Measurements from ENCODE around the gene AURKB.

AURKB gene

DNA sequence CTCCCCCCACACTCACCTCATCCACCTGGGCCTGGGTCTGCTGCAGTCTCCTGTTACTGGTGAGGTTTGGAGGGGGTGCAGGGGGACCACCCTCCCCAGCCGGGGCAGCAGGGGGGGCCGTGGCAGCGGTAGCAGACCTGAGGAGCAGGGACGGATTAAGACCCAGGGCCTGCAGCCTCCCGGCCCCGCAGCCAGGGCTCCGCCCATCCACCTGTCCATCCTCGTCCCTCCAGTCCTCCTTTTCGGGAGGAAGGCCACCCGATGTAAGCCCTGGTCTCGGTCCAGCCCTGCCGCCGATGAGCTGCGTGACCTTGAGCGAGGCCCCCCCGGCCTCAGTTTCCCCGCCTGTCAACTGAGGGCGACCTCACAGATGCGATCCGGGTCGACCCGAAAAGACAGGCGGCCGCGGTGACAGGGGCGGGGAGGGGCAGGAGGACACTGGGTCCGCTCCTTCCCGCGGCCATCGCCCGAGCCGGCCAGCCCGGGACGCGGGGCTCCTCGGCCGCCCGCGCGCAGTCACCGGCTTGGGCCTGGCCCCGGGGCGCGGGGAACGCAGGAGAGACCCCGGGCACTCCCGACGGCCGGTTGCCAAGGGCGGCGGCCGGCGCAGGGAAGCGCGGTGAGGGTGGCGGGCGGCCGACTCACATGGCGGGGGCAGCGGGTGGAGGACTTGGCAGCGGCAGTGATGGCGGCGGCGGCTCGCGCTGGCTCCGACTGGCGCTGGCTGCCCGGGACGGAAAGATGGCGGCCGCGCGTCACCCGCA is 48.0 kb downstream of the AURKB start, which contains the start of gene VAMP2:
TSS of gene VAMP2 (minus strand) at position 716 of the 764 bp plus-strand sequence. CDS start at position 647, 69 bp downstream.
- Mint-ChIP-seq H3K27ac (peak within 1 kb of the TSS; percentile 95), H3K27me3 (no peaks in the 10 kb centered on the region), H3K4me3 (peak within 1 kb of the TSS; percentile 90), H3K4me1 (ENCODE audit: low read depth) (peaks cover 61% of the 10 kb centered on the region), H3K9me3 (ENCODE audit: low read depth) (no peaks in the 10 kb centered on the region), H3K36me3 (peaks cover 2% of the 10 kb centered on the region)

GRCh38 chr17:8161289-8162232 is 48.8 kb downstream of the AURKB start:
- Mint-ChIP-seq H3K4me3 (peak overlapping the region; percentile 90), H3K9me3 (ENCODE audit: low read depth) (no peaks in the 10 kb centered on the region), H3K36me3 (peaks cover 2% of the 10 kb centered on the region), H3K4me1 (ENCODE audit: low read depth) (peaks cover 59% of the 10 kb centered on the region), H3K27me3 (no peaks in the 10 kb centered on the region), H3K27ac (peak overlapping the region; percentile 94)

- H3K27ac Mint-ChIP-seq: peak overlapping the region; percentile 94
- peaks cover 2% of the 10 kb centered on the region for H3K36me3 Mint-ChIP-seq
- H3K9me3 Mint-ChIP-seq (ENCODE audit: low read depth): no peaks in the 10 kb centered on the region
- H3K4me3 Mint-ChIP-seq: peak overlapping the region; percentile 90
- no peaks in the 10 kb centered on the region for H3K27me3 Mint-ChIP-seq
- peaks cover 58% of the 10 kb centered on the region for H3K4me1 Mint-ChIP-seq (ENCODE audit: low read depth)
These were observed 49.6 kb downstream of the AURKB start for GRCh38 chr17:8160741-8161221.

DNA sequence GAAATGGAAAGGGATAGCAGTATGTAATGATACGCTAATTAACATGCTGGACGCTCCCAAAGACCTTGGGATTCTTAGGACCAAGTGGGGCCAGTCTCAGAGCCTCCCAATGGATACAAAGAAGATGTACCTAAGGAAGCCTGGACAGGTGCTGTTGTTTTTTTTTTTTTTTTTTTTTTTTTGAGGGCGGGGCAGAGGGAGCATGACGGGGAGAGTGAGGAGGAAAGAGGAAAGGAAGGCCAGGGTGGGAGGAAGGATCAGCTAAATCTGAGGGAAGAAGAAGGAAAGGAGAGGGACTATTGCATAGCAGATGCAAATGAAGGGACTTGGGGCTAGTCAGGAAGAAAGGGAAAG is 50.2 kb downstream of the AURKB start:
- Mint-ChIP-seq H3K36me3 (peaks cover 2% of the 10 kb centered on the region), H3K4me3 (peak overlapping the region; percentile 90), H3K4me1 (ENCODE audit: low read depth) (peaks cover 54% of the 10 kb centered on the region), H3K27ac (peak overlapping the region; percentile 94), H3K27me3 (no peaks in the 10 kb centered on the region), H3K9me3 (ENCODE audit: low read depth) (no peaks in the 10 kb centered on the region)

- peaks cover 2% of the 10 kb centered on the region for H3K36me3 Mint-ChIP-seq
- peaks cover 49% of the 10 kb centered on the region for H3K4me1 Mint-ChIP-seq (ENCODE audit: low read depth)
- peak overlapping the region; percentile 60 for H3K4me3 Mint-ChIP-seq
- H3K27me3 Mint-ChIP-seq: no peaks in the 10 kb centered on the region
- no peaks in the 10 kb centered on the region for H3K9me3 Mint-ChIP-seq (ENCODE audit: low read depth)
- H3K27ac Mint-ChIP-seq: peak overlapping the region; percentile 80
These were observed 50.7 kb downstream of the AURKB start for GRCh38 chr17:8159459-8160223.

DNA sequence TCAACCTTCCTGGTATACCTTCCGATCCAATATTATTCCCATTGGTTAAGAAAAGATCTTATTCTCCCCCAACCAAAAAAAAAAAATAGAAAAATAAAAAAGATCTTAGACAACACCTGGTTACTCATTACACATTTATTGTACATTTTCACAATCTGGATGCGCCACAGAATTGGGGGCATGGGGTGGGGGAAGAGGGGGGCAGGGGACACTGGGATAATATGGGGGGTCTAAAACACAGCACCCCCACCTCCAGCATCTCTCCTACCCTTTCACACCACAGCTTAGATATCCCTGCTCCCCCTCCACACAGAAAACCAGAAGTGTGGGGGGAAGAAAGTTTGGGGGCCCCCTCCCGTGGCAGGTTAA is 51.4 kb downstream of the AURKB start:
- Mint-ChIP-seq H3K4me3 (peak overlapping the region; percentile 64), H3K9me3 (ENCODE audit: low read depth) (no peaks in the 10 kb centered on the region), H3K27ac (peak overlapping the region; percentile 80), H3K36me3 (peaks cover 2% of the 10 kb centered on the region), H3K27me3 (no peaks in the 10 kb centered on the region), H3K4me1 (ENCODE audit: low read depth) (peaks cover 44% of the 10 kb centered on the region)

DNA sequence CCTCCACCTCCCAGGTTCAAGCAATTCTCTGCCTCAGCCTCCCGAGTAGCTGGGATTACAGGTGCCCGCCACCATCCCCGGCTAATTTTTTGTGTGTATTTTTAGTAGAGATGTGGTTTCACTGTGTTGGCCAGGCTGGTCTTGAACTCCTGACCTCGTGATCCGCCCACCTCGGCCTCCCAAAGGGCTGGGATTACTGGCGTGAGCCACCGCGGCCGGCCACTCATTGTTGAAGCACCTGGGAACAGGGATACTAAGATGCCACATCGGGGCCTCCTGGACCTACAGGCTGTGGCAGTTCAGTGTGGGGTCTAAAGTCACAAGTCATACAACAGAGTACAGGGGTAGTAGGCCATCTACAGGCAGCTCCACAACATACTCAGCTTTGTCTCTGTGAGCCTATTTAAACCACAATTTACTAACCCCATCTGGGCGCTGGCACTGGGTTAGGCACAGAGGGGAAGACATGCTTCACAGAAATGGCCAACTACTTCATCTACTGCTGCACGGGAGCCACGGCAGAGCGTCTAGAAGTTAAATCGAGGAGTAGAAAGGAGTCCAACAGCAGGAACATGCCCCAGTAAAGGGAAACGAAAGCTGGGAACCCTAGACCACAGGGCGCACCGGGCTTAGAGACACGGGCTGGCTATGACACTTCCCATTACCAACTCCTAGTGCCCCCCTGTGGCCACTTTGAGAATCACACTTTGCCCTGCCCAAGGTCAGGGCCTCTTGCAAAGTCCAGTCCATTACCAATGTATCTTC is 51.9 kb downstream of the AURKB start:
- H3K4me3 Mint-ChIP-seq: peak overlapping the region; percentile 64
- H3K4me1 Mint-ChIP-seq (ENCODE audit: low read depth): peaks cover 38% of the 10 kb centered on the region
- H3K9me3 Mint-ChIP-seq (ENCODE audit: low read depth): no peaks in the 10 kb centered on the region
- peak overlapping the region; percentile 73 for H3K27ac Mint-ChIP-seq
- H3K27me3 Mint-ChIP-seq: no peaks in the 10 kb centered on the region
- peaks cover 2% of the 10 kb centered on the region for H3K36me3 Mint-ChIP-seq

GRCh38 chr17:8156246-8156992 is 54.0 kb downstream of the AURKB start:
- Mint-ChIP-seq H3K4me1 (ENCODE audit: low read depth) (peaks cover 36% of the 10 kb centered on the region), H3K9me3 (ENCODE audit: low read depth) (no peaks in the 10 kb centered on the region), H3K27ac (no peak overlapping the region), H3K4me3 (no peak overlapping the region), H3K36me3 (no peaks in the 10 kb centered on the region), H3K27me3 (no peaks in the 10 kb centered on the region)

- H3K27me3 Mint-ChIP-seq: no peaks in the 10 kb centered on the region
- peaks cover 32% of the 10 kb centered on the region for H3K4me1 Mint-ChIP-seq (ENCODE audit: low read depth)
- H3K36me3 Mint-ChIP-seq: no peaks in the 10 kb centered on the region
- no peak overlapping the region for H3K27ac Mint-ChIP-seq
- H3K9me3 Mint-ChIP-seq (ENCODE audit: low read depth): no peaks in the 10 kb centered on the region
- H3K4me3 Mint-ChIP-seq: no peak overlapping the region
These were observed 54.5 kb downstream of the AURKB start for GRCh38 chr17:8155996-8156245.

DNA sequence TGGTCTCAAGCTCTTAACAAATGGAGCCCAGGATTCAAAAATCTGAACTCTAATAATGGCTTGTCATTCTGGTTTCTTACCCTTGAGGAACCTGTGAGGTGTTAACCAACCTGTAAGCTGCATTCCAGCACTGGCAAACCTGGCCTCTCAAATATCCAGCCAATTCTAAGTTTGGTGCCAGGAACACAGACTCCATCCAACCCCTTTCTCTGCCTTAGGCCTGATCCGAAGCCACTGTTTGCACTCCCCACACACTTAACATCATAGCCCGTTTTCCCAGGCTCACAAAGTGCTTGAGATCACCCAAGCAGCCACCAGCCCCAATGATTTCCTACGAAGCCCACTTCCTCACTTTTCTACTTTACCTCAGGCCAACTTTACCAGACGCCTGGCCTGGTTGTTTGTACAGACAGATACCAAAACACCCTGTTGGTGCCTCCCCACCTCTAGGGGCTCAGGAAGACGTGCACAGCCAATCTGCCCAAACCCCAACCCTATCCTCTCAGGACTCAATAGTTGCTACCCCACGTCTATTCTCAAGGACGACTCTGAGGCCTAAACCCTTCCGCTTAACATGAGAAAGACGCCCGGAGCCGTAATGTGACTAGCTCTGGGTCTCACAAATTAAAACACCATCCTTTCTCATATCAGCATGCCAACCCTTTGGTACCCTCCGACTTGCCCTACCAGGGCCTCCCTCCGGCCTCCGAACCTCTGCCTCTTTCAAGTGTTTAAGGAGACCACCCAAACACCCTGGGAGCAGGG is 55.0 kb downstream of the AURKB start:
- Mint-ChIP-seq H3K27me3 (no peaks in the 10 kb centered on the region), H3K4me1 (ENCODE audit: low read depth) (peaks cover 30% of the 10 kb centered on the region), H3K9me3 (ENCODE audit: low read depth) (no peaks in the 10 kb centered on the region), H3K4me3 (no peak overlapping the region), H3K36me3 (no peaks in the 10 kb centered on the region), H3K27ac (no peak overlapping the region)

All from activated naive CD8-positive, alpha-beta T cell (primary cell).